Epithelial cell of umbilical artery (primary cell): ENCODE data around the gene OBSCN. TPM values are rescaled to one million over a fixed set of nuclear protein-coding genes. Genes with fewer than 3 reads are reported as not detected.

Source experiments
- total RNA-seq: library from RNA; depleted of rRNA; stranded (reverse); fragments of >200 nt; gene quantifications from 2 replicates; pipeline ENCODE4 v1.2.3, GENCODE V29; 2014

Gene OBSCN, protein sequence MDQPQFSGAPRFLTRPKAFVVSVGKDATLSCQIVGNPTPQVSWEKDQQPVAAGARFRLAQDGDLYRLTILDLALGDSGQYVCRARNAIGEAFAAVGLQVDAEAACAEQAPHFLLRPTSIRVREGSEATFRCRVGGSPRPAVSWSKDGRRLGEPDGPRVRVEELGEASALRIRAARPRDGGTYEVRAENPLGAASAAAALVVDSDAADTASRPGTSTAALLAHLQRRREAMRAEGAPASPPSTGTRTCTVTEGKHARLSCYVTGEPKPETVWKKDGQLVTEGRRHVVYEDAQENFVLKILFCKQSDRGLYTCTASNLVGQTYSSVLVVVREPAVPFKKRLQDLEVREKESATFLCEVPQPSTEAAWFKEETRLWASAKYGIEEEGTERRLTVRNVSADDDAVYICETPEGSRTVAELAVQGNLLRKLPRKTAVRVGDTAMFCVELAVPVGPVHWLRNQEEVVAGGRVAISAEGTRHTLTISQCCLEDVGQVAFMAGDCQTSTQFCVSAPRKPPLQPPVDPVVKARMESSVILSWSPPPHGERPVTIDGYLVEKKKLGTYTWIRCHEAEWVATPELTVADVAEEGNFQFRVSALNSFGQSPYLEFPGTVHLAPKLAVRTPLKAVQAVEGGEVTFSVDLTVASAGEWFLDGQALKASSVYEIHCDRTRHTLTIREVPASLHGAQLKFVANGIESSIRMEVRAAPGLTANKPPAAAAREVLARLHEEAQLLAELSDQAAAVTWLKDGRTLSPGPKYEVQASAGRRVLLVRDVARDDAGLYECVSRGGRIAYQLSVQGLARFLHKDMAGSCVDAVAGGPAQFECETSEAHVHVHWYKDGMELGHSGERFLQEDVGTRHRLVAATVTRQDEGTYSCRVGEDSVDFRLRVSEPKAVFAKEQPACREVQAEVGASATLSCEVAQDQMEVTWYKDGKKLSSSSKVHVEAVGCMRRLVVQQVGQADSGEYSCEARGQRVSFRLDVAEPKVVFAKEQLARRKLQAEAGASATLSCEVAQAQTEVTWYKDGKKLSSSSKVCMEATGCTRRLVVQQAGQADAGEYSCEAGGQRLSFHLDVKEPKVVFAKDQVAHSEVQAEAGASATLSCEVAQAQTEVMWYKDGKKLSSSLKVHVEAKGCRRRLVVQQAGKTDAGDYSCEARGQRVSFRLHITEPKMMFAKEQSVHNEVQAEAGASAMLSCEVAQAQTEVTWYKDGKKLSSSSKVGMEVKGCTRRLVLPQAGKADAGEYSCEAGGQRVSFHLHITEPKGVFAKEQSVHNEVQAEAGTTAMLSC (N-terminal part only)
- total RNA-seq: 1.1 and 1.3 TPM in 2 replicates

GRCh38 chr1:228207851-228208821, at the start of gene OBSCN:
TSS of gene OBSCN (plus strand) at chr1:228208044. CDS start at chr1:228211784, 3,740 bp downstream.

DNA sequence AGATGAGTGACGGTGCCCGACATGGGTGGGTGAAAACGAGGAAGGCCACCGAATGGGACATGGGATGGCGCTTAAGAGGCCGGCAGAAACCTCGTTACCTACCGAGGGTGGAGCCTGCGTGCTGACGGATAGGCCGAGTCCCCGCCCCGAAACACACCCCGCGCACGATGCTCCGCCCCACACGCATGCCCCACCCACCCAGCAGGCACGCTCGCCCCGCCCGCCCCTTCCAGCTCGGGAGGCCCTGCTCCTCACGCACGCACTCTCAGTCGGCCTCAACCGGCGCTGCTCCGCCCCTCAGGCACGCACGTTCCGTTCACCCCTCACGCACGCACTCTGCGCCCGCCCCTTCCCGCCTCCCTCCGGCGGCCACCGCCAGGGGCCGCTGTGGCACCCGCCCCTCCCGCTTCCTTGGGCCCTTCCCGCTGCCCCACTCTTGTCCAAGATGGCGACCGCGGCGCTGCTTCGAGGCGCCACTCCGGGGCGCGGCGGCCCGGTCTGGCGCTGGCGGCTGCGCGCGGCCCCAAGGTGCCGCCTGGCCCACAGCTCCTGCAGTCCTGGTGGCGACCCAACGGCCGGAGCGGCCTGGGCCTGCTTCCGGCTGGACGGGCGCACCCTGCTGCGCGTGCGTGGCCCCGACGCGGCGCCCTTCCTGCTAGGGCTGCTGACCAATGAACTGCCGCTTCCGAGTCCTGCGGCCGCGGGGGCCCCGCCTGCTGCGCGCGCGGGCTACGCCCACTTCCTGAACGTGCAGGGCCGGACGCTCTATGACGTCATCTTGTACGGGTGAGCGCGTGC, 42.3 kb upstream of the OBSCN start, which contains the start of gene IBA57:
Gene IBA57 (plus strand): TSS at position 433 of the 798 bp plus-strand sequence. CDS start 13 bp downstream, at position 446.

DNA sequence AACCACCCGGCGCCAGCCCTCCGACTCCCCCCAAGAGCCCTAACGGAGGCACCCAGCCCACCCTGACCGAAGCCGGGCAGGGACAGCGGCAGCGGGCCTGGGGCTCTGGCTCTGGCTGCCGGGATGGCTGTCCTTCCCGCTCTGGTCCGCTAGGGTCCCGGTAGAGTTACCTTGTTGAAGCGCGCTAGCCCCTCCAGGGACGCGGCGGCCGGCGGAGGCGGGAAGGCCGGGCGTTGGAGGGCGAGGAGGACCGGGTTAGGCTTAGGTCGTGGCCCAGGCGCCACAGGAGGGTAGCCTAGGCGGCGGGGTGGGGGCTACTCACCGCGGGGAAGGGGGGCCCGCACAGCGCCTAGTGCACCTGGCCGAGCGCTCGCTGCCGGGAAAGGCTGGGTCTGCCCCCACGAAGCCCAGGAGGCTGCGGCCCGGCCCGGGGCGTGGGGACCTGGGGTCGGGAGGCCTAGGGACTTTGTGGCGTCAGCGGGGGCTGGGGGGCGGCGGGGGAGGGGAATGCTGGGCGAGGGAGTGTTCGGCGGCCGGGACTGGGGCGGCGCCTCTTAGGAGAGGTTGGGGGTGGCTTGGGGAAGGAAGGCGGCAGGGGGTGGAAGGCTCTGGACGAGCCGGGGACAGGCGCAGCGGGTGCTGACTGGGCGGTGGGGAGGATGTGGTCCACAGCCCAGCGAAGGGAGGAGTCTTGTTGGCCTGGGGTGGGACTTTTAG, 208.5 kb downstream of the OBSCN start, which contains the start of gene TRIM17:
Gene TRIM17 (minus strand): TSS at position 645 of the 717 bp plus-strand sequence. CDS start 1,789 bp downstream, outside the sequence.

Other genes starting within 250 kb of the OBSCN start
- not detected in 2 replicates for gene WNT3A, start 201.0 kb upstream of the OBSCN start, total RNA-seq
- 319 and 341 TPM in 2 replicates for gene ARF1, start 125.3 kb upstream of the OBSCN start, total RNA-seq
- gene C1orf35, start 104.7 kb upstream of the OBSCN start, total RNA-seq: 13.3 and 13.4 TPM in 2 replicates
- 62.5 and 76.3 TPM in 2 replicates for gene MRPL55, start 98.7 kb upstream of the OBSCN start, total RNA-seq
- 422 and 450 TPM in 2 replicates for gene GUK1, start 67.8 kb upstream of the OBSCN start, total RNA-seq
- 0.61 and 0.97 TPM in 2 replicates for gene GJC2, start 58.1 kb upstream of the OBSCN start, total RNA-seq
- 3.9 and 4.6 TPM in 2 replicates for gene IBA57, start 42.2 kb upstream of the OBSCN start, total RNA-seq
- 17.5 and 18.4 TPM in 2 replicates for gene TRIM11, start 198.8 kb downstream of the OBSCN start, total RNA-seq
- not detected in 2 replicates for gene TRIM17, start 208.8 kb downstream of the OBSCN start, total RNA-seq